ENCODE data around the gene ZNF770. TPM values are rescaled to one million over a fixed set of nuclear protein-coding genes. Genes with fewer than 3 reads are reported as not detected.
"Not testable (repeated sequence)": the region's sequence is repeated elsewhere in the genome, so short reads cannot be mapped to it uniquely, and the experiment has no call there.

Gene ZNF770
- total and polyA plus RNA-seq, 5 donors from 2014 or later = 34.1 to 129 (median 111) TPM

- peaks cover 14% of the 10 kb centered on the region for H3K4me1 ChIP-seq (ENCODE audit: control insufficient read depth, insufficient read depth, low read length, poor library complexity, severe bottlenecking)
- H3K27me3 Mint-ChIP-seq = no peaks in the 10 kb centered on the region
- DNase-seq = no peak
- no peaks in the 10 kb centered on the region for H3K36me3 Mint-ChIP-seq
- no peaks in the 10 kb centered on the region for H3K27me3 ChIP-seq (ENCODE audit: control insufficient read depth, insufficient read depth, low read length)
- H3K4me3 Mint-ChIP-seq = peak overlapping the region in 1 of 4 donors; percentile 36
- H3K9me3 Mint-ChIP-seq = peaks cover 0 to under 1% (median 0%) of the 10 kb centered on the region in 7 donors
- H3K36me3 ChIP-seq (ENCODE audit: control insufficient read depth, insufficient read depth, low read length) = peaks cover 3% of the 10 kb centered on the region
- peaks cover 13 to 23% (median 21%) of the 10 kb centered on the region in 4 donors for H3K4me1 Mint-ChIP-seq
- no peak for ATAC-seq (ENCODE audit: low read depth in 2 of 2)
- H3K27ac ChIP-seq (ENCODE audit: insufficient read depth, low read length, poor library complexity, severe bottlenecking) = no peak overlapping the region
- H3K4me3 ChIP-seq (ENCODE audit: low read depth, low read length) = no peak overlapping the region
- H3K27ac Mint-ChIP-seq = peak overlapping the region; percentile 3 to 76 (median 23)
- no peaks in the 10 kb centered on the region for H3K9me3 ChIP-seq (ENCODE audit: control insufficient read depth in 2 of 2, low read length in 2 of 2)
These were observed 14.6 kb downstream of the ZNF770 start for GRCh38 chr15:34973512-34973911.

GRCh38 chr15:34970098-34970643 is 17.9 kb downstream of the ZNF770 start:
- not testable (repeated sequence) for H3K9me3 Mint-ChIP-seq; DNase-seq; H3K36me3 ChIP-seq (ENCODE audit: control insufficient read depth, insufficient read depth, low read length); H3K9me3 ChIP-seq (ENCODE audit: control insufficient read depth in 2 of 2, low read length in 2 of 2); H3K27me3 Mint-ChIP-seq; ATAC-seq (ENCODE audit: low read depth in 2 of 2); H3K27me3 ChIP-seq (ENCODE audit: control insufficient read depth, insufficient read depth, low read length)
- Histone ChIP-seq H3K27ac (ENCODE audit: insufficient read depth, low read length, poor library complexity, severe bottlenecking) (peak overlapping the region; percentile 80), H3K4me3 (ENCODE audit: low read depth, low read length) (peak overlapping the region; percentile 97), H3K4me1 (ENCODE audit: control insufficient read depth, insufficient read depth, low read length, poor library complexity, severe bottlenecking) (peaks cover 29% of the 10 kb centered on the region)
- Mint-ChIP-seq H3K4me1 (peaks cover 23 to 50% (median 39%) of the 10 kb centered on the region in 4 donors), H3K4me3 (peak overlapping the region; percentile 96 to 100 (median 98)), H3K27ac (peak overlapping the region in 2 of 3 donors; percentile 96 to 99), H3K36me3 (peaks cover 11% of the 10 kb centered on the region)

DNA sequence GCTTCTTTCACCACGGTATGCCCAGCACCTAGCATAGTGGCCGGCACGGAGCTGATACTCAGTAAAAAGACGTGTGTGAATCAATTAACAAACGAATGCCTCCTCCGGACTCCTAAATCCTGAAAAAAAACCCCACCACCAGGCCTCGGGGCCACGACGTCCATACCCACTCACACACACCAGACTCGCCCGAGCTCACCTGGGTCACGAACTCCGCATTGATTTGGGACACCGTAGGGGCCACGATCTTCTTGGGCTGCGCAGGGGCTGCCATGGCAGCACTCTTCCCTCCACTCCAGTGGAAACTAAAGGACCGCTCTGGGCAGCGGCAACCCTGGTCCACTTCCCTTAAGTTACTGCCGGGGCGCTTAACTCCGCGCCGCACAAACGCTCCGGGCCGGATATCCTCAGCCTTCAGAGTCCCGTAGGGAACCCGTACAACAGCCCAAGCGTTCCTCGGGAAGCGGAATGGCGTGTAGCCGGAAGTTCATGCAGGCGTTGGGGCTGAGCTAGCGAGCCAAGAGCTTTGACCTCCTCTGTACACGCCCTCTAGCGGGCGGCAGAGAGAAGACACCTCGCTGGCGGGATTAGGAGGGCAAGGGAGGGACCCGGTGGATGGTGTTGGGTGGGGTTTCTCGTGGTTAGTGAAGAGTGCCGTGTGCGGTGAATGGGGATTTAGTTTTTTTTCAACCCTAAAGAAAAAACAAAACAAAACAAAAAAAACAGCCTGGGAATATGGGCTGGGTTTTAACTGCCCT is 18.6 kb downstream of the ZNF770 start, which contains the start of gene AQR:
TSS of gene AQR (minus strand) at position 403 of the 758 bp plus-strand sequence. CDS start at position 274, 129 bp downstream.
- peaks cover 25 to 56% (median 41%) of the 10 kb centered on the region in 4 donors for H3K4me1 Mint-ChIP-seq
- H3K4me3 Mint-ChIP-seq = peak within 1 kb of the TSS; percentile 96 to 100 (median 98)
- H3K36me3 ChIP-seq (ENCODE audit: control insufficient read depth, insufficient read depth, low read length) = peaks cover 5% of the 10 kb centered on the region
- H3K27me3 Mint-ChIP-seq = no peaks in the 10 kb centered on the region
- peak; percentile 87 to 97 (median 88) for DNase-seq
- peaks cover 0 to 1% (median 0%) of the 10 kb centered on the region in 7 donors for H3K9me3 Mint-ChIP-seq
- H3K36me3 Mint-ChIP-seq = peaks cover 11% of the 10 kb centered on the region
- peak within 1 kb of the TSS; percentile 96 to 99 (median 99) for H3K27ac Mint-ChIP-seq
- no peaks in the 10 kb centered on the region for H3K27me3 ChIP-seq (ENCODE audit: control insufficient read depth, insufficient read depth, low read length)
- no peaks in the 10 kb centered on the region for H3K9me3 ChIP-seq (ENCODE audit: control insufficient read depth in 2 of 2, low read length in 2 of 2)
- peak within 1 kb of the TSS; percentile 80 for H3K27ac ChIP-seq (ENCODE audit: insufficient read depth, low read length, poor library complexity, severe bottlenecking)
- peaks cover 29% of the 10 kb centered on the region for H3K4me1 ChIP-seq (ENCODE audit: control insufficient read depth, insufficient read depth, low read length, poor library complexity, severe bottlenecking)
- ATAC-seq (ENCODE audit: low read depth in 2 of 2) = peak; percentile 97 to 98
- H3K4me3 ChIP-seq (ENCODE audit: low read depth, low read length) = peak within 1 kb of the TSS; percentile 97

GRCh38 chr15:34964277-34964676 is 23.8 kb downstream of the ZNF770 start:
- peaks cover 34% of the 10 kb centered on the region for H3K36me3 Mint-ChIP-seq
- peaks cover 38% of the 10 kb centered on the region for H3K36me3 ChIP-seq (ENCODE audit: control insufficient read depth, insufficient read depth, low read length)

GRCh38 chr15:34953851-34954250 is 34.2 kb downstream of the ZNF770 start:
- no peaks in the 10 kb centered on the region for H3K9me3 ChIP-seq (ENCODE audit: control insufficient read depth in 2 of 2, low read length in 2 of 2)
- ATAC-seq (ENCODE audit: low read depth in 2 of 2) = no peak
- no peaks in the 10 kb centered on the region for H3K27me3 Mint-ChIP-seq
- H3K27ac ChIP-seq (ENCODE audit: insufficient read depth, low read length, poor library complexity, severe bottlenecking) = no peak overlapping the region
- peaks cover 16 to 21% (median 19%) of the 10 kb centered on the region in 4 donors for H3K4me1 Mint-ChIP-seq
- H3K36me3 Mint-ChIP-seq = peaks cover 24% of the 10 kb centered on the region
- no peak for DNase-seq
- H3K27ac Mint-ChIP-seq = peak overlapping the region; percentile 38 to 79 (median 54)
- no peaks in the 10 kb centered on the region for H3K9me3 Mint-ChIP-seq
- H3K27me3 ChIP-seq (ENCODE audit: control insufficient read depth, insufficient read depth, low read length) = no peaks in the 10 kb centered on the region
- no peak overlapping the region for H3K4me3 Mint-ChIP-seq
- no peak overlapping the region for H3K4me3 ChIP-seq (ENCODE audit: low read depth, low read length)
- H3K4me1 ChIP-seq (ENCODE audit: control insufficient read depth, insufficient read depth, low read length, poor library complexity, severe bottlenecking) = no peaks in the 10 kb centered on the region
- H3K36me3 ChIP-seq (ENCODE audit: control insufficient read depth, insufficient read depth, low read length) = peaks cover 37% of the 10 kb centered on the region

More at GRCh38 chr15:34964277-34964676, 23.8 kb downstream of the ZNF770 start:
- no peaks in the 10 kb centered on the region for H3K27me3 Mint-ChIP-seq
- H3K27ac Mint-ChIP-seq = peak overlapping the region in 1 of 3 donors; percentile 9
- DNase-seq = no peak
- H3K9me3 ChIP-seq (ENCODE audit: control insufficient read depth in 2 of 2, low read length in 2 of 2) = no peaks in the 10 kb centered on the region
- peaks cover 34 to 63% (median 49%) of the 10 kb centered on the region in 4 donors for H3K4me1 Mint-ChIP-seq
- ATAC-seq (ENCODE audit: low read depth in 2 of 2) = no peak
- peaks cover 0 to 1% (median 0%) of the 10 kb centered on the region in 7 donors for H3K9me3 Mint-ChIP-seq
- no peak overlapping the region for H3K27ac ChIP-seq (ENCODE audit: insufficient read depth, low read length, poor library complexity, severe bottlenecking)
- peaks cover 22% of the 10 kb centered on the region for H3K4me1 ChIP-seq (ENCODE audit: control insufficient read depth, insufficient read depth, low read length, poor library complexity, severe bottlenecking)
- no peak overlapping the region for H3K4me3 Mint-ChIP-seq
- H3K27me3 ChIP-seq (ENCODE audit: control insufficient read depth, insufficient read depth, low read length) = no peaks in the 10 kb centered on the region
- no peak overlapping the region for H3K4me3 ChIP-seq (ENCODE audit: low read depth, low read length)

DNA sequence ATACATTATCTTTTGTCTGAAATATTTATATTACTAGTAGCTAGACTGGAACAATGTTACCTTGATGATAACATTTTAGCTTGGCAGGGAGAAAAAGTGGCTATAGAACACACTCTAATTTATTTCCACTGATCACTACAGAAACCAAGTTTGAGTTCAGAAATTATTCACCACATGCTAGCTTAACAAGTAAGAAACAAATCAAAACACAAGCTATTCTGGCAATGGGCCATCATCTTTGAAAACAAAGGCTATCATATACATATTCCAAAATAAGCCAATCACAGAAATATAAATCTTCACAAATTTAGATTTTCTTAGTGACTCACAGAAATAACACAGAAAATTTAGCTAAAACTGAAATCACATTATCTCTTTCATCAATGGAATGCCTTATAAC is 35.6 kb downstream of the ZNF770 start:
- peak overlapping the region in 1 of 3 donors; percentile 10 for H3K27ac Mint-ChIP-seq
- H3K4me3 Mint-ChIP-seq = no peak overlapping the region
- H3K36me3 ChIP-seq (ENCODE audit: control insufficient read depth, insufficient read depth, low read length) = peaks cover 46% of the 10 kb centered on the region
- no peaks in the 10 kb centered on the region for H3K9me3 Mint-ChIP-seq
- H3K27ac ChIP-seq (ENCODE audit: insufficient read depth, low read length, poor library complexity, severe bottlenecking) = no peak overlapping the region
- peaks cover 18 to 21% (median 20%) of the 10 kb centered on the region in 4 donors for H3K4me1 Mint-ChIP-seq
- H3K27me3 Mint-ChIP-seq = no peaks in the 10 kb centered on the region
- no peaks in the 10 kb centered on the region for H3K4me1 ChIP-seq (ENCODE audit: control insufficient read depth, insufficient read depth, low read length, poor library complexity, severe bottlenecking)
- ATAC-seq (ENCODE audit: low read depth in 2 of 2) = no peak
- no peaks in the 10 kb centered on the region for H3K9me3 ChIP-seq (ENCODE audit: control insufficient read depth in 2 of 2, low read length in 2 of 2)
- no peak overlapping the region for H3K4me3 ChIP-seq (ENCODE audit: low read depth, low read length)
- peaks cover 33% of the 10 kb centered on the region for H3K36me3 Mint-ChIP-seq
- no peaks in the 10 kb centered on the region for H3K27me3 ChIP-seq (ENCODE audit: control insufficient read depth, insufficient read depth, low read length)
- no peak for DNase-seq

- no peaks in the 10 kb centered on the region for H3K27me3 ChIP-seq (ENCODE audit: control insufficient read depth, insufficient read depth, low read length)
- H3K4me1 ChIP-seq (ENCODE audit: control insufficient read depth, insufficient read depth, low read length, poor library complexity, severe bottlenecking) = no peaks in the 10 kb centered on the region
- Mint-ChIP-seq H3K36me3 (peaks cover 34% of the 10 kb centered on the region), H3K9me3 (no peaks in the 10 kb centered on the region), H3K27ac (peak overlapping the region in 1 of 3 donors; percentile 10), H3K4me1 (peaks cover 18 to 21% (median 20%) of the 10 kb centered on the region in 4 donors), H3K4me3 (no peak overlapping the region), H3K27me3 (no peaks in the 10 kb centered on the region)
- ATAC-seq (ENCODE audit: low read depth in 2 of 2) = no peak
- H3K9me3 ChIP-seq (ENCODE audit: control insufficient read depth in 2 of 2, low read length in 2 of 2) = no peaks in the 10 kb centered on the region
- H3K4me3 ChIP-seq (ENCODE audit: low read depth, low read length) = no peak overlapping the region
- H3K36me3 ChIP-seq (ENCODE audit: control insufficient read depth, insufficient read depth, low read length) = peaks cover 46% of the 10 kb centered on the region
- DNase-seq = no peak
- H3K27ac ChIP-seq (ENCODE audit: insufficient read depth, low read length, poor library complexity, severe bottlenecking) = no peak overlapping the region
These were observed 36.1 kb downstream of the ZNF770 start for GRCh38 chr15:34951993-34952392.
